Loucy (cell line): ENCODE results near the gene OLA1.

Experiments used
- H2AFZ ChIP-seq: fragments of 200-600 bp; sonication (generic); 2 replicates; pipeline ENCODE4 v1.6.0; 2016; ENCODE audit warnings: antibody characterized with exemption, mild to moderate bottlenecking, low read length, moderate library complexity
- H3F3A ChIP-seq: fragments of 200-600 bp; 2 replicates; pipeline ENCODE4 v1.6.0; 2016; ENCODE audit warnings: antibody characterized with exemption, low read depth, mild to moderate bottlenecking
- H3K27me3 ChIP-seq: fragments of 200-600 bp; sonication (generic); 2 replicates; pipeline ENCODE4 v1.6.1; 2014; ENCODE audit warnings: low read length, mild to moderate bottlenecking; ENCODE audit not compliant: insufficient read depth, poor library complexity, severe bottlenecking
- H3K36me3 ChIP-seq: fragments of 200-600 bp; sonication (generic); 2 replicates; pipeline ENCODE4 v1.6.1; 2016; ENCODE audit warnings: low read length; ENCODE audit not compliant: insufficient read depth
- H3K4me1 ChIP-seq: fragments of 200-600 bp; sonication (generic); 2 replicates; pipeline ENCODE4 v1.5.1; 2014; ENCODE audit warnings: low read length, mild to moderate bottlenecking; ENCODE audit not compliant: insufficient read depth, poor library complexity, severe bottlenecking
- H3K4me2 ChIP-seq: fragments of 200-600 bp; sonication (generic); 2 replicates; pipeline ENCODE4 v1.6.0; 2014; ENCODE audit warnings: antibody characterized with exemption, low read length, low read depth, mild to moderate bottlenecking; ENCODE audit not compliant: poor library complexity, severe bottlenecking
- H3K4me3 ChIP-seq: fragments of 200-600 bp; sonication (generic); 2 replicates; pipeline ENCODE4 v1.5.1; 2014; ENCODE audit warnings: low read length, mild to moderate bottlenecking, mixed read lengths; ENCODE audit not compliant: poor library complexity, severe bottlenecking
- H3K79me2 ChIP-seq: fragments of 200-600 bp; sonication (generic); 2 replicates; pipeline ENCODE4 v1.6.1; 2014; ENCODE audit warnings: low read length; ENCODE audit not compliant: insufficient read depth
- H3K9ac ChIP-seq: fragments of 200-600 bp; sonication (generic); 2 replicates; pipeline ENCODE4 v1.6.0; 2014; ENCODE audit warnings: mild to moderate bottlenecking, low read depth, low read length, moderate library complexity; ENCODE audit not compliant: poor library complexity, severe bottlenecking
- H3K9me2 ChIP-seq: fragments of 200-600 bp; sonication (generic); replicated peaks from 2 replicates; pipeline ENCODE4 v1.6.1; 2016; ENCODE audit warnings: low read depth, low read length, mixed read lengths
- H3K9me3 ChIP-seq: fragments of 200-600 bp; sonication (generic); 2 replicates; pipeline ENCODE4 v1.6.1; 2014; ENCODE audit warnings: mild to moderate bottlenecking, antibody characterized with exemption, low read length, low read depth; ENCODE audit not compliant: insufficient read depth
- H4K20me1 ChIP-seq: fragments of 200-600 bp; sonication (generic); 2 replicates; pipeline ENCODE4 v1.6.0; 2014; ENCODE audit warnings: antibody characterized with exemption, low read length, mild to moderate bottlenecking; ENCODE audit not compliant: insufficient read depth, poor library complexity, severe bottlenecking
- EZH2phosphoT487 ChIP-seq: fragments of 200-600 bp; IDR thresholded peaks from 2 replicates; pipeline ENCODE4 v1.6.1; 2018; ENCODE audit warnings: antibody characterized with exemption, mild to moderate bottlenecking, moderate library complexity, borderline replicate concordance
- TF ChIP-seq, protein P1 (sequence below): fragments of 200-600 bp; sonication (generic); conservative IDR thresholded peaks from 2 replicates; pipeline ENCODE4 v1.5.1; 2014; ENCODE audit warnings: mild to moderate bottlenecking, antibody characterized with exemption, low read length

OLA1 gene

DNA sequence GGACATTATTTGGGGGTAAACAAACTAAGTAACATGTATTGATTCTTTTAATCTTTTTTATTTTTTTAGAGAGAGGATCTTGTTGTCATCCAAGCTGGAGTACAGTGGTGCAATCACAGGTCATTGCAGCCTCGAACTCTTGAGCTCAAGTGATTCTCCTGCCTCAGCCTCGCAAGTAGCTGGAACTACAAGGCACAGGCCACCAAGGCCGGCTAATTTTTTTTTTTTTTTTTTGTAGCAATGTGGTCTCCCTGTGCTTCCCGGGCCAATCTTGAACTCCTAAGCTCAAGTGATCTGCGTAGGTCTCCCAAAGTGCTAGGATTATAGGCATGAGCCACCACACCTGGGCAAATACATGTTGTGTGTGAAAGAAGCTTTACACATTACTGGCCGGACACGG is 29.6 kb downstream of the OLA1 start:
- Histone ChIP-seq H3K4me3 (no peak overlapping the region), H3K79me2 (peaks cover 65% of the 10 kb centered on the region), H2AFZ (no peak overlapping the region), H3K9me3 (no peaks in the 10 kb centered on the region), H3K4me1 (no peaks in the 10 kb centered on the region), H4K20me1 (no peaks in the 10 kb centered on the region), H3K9me2 (no peaks in the 10 kb centered on the region), H3K4me2 (no peak overlapping the region), H3K27me3 (no peaks in the 10 kb centered on the region), H3K9ac (no peak overlapping the region), H3F3A (no peaks in the 10 kb centered on the region), H3K36me3 (peaks cover 41% of the 10 kb centered on the region)
- TF ChIP-seq, protein P1, sequence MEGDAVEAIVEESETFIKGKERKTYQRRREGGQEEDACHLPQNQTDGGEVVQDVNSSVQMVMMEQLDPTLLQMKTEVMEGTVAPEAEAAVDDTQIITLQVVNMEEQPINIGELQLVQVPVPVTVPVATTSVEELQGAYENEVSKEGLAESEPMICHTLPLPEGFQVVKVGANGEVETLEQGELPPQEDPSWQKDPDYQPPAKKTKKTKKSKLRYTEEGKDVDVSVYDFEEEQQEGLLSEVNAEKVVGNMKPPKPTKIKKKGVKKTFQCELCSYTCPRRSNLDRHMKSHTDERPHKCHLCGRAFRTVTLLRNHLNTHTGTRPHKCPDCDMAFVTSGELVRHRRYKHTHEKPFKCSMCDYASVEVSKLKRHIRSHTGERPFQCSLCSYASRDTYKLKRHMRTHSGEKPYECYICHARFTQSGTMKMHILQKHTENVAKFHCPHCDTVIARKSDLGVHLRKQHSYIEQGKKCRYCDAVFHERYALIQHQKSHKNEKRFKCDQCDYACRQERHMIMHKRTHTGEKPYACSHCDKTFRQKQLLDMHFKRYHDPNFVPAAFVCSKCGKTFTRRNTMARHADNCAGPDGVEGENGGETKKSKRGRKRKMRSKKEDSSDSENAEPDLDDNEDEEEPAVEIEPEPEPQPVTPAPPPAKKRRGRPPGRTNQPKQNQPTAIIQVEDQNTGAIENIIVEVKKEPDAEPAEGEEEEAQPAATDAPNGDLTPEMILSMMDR, result no peak
- no peak for TF ChIP-seq EZH2phosphoT487

DNA sequence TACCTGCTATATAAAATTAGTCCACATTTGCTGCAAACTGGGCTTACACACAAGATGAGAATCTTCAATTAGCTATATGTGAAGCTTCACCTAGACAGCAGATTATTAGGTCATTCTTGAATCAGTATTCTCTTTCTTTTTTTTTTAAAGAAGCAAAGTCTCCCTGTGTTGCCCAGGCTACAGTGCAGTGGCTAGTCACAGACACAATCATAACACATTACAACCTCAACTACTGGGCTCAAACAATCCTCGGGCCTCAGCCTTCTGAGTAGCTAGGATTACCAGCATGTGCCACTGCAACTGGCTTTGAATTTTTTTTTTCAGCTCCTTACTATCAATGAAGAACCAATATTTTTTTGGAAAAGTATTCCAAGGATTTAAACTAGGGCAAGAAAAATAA is 30.5 kb downstream of the OLA1 start:
- Histone ChIP-seq H4K20me1 (no peaks in the 10 kb centered on the region), H3K9me3 (no peaks in the 10 kb centered on the region)
- no peak for TF ChIP-seq EZH2phosphoT487
- TF ChIP-seq, protein P1, result no peak

DNA sequence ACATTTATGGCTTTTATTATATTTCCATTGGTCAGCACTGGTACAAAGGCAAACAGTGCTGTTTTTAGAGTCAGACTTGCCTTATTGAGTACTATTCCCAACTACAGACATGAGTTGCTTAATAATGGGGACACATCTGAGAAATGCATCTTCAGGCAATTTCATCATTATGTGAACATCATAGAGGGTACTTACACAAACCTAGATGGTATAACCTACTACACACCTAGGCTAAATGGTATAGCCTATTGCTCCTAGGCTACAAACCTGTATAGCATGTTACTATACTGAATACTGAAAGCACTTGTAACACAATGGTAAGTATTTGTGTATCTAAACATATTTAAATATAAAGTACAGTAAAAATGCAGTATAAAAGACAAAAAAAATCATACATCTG is 36.4 kb downstream of the OLA1 start:
- H3K9ac ChIP-seq, result no peak overlapping the region
- H4K20me1 ChIP-seq, result peaks cover 12% of the 10 kb centered on the region
- peaks cover 9% of the 10 kb centered on the region for H3K36me3 ChIP-seq
- no peak for TF ChIP-seq EZH2phosphoT487
- TF ChIP-seq, protein P1, result no peak
- H2AFZ ChIP-seq, result no peak overlapping the region
- no peak overlapping the region for H3K4me2 ChIP-seq
- H3K4me3 ChIP-seq, result no peak overlapping the region
- H3K4me1 ChIP-seq, result peaks cover 9% of the 10 kb centered on the region
- H3K27me3 ChIP-seq, result no peaks in the 10 kb centered on the region
- peaks cover 52% of the 10 kb centered on the region for H3K79me2 ChIP-seq
- no peaks in the 10 kb centered on the region for H3K9me2 ChIP-seq
- H3K9me3 ChIP-seq, result no peaks in the 10 kb centered on the region
- no peaks in the 10 kb centered on the region for H3F3A ChIP-seq

More for the DNA sequence above, 30.5 kb downstream of the OLA1 start:
- Histone ChIP-seq H3K4me2 (no peak overlapping the region), H3K27me3 (no peaks in the 10 kb centered on the region), H3K4me1 (no peaks in the 10 kb centered on the region), H3F3A (no peaks in the 10 kb centered on the region), H3K9me2 (no peaks in the 10 kb centered on the region), H2AFZ (no peak overlapping the region), H3K79me2 (peaks cover 66% of the 10 kb centered on the region), H3K4me3 (no peak overlapping the region), H3K36me3 (peaks cover 36% of the 10 kb centered on the region), H3K9ac (no peak overlapping the region)
